Measurements from ENCODE around the gene MTMR6.

MTMR6 gene

DNA sequence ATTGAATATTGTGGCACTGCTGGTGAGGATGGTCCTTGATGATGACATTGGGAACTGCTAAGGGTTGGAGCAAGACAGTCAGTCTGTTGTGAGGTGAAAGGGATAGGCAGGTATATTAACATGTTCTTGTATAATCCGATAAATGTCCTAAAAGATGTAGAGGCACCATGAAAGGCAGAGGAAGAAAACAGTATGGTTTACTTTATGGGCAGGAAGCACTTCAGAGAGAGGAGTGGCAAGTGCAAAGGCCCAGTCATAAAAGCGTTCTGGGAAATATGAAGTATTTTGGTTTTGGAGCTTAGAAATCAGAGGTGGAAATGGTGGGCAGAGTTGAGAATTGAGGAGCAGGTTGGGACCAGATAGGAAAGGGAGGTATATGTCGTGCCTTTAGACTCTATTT is 23.6 kb upstream of the MTMR6 start:
- ATAC-seq (ENCODE audit: insufficient read depth, low read depth): no peak
- Histone ChIP-seq H3K27me3 (ENCODE audit: insufficient read depth, low read length, poor library complexity) (no peaks in the 10 kb centered on the region), H3K9me3 (ENCODE audit: insufficient read depth, low read length, severe bottlenecking) (no peaks in the 10 kb centered on the region), H4K20me1 (ENCODE audit: insufficient read depth, low read length) (peaks cover 12% of the 10 kb centered on the region), H3K79me2 (ENCODE audit: insufficient read depth, low read length) (peaks cover 71% of the 10 kb centered on the region), H3K4me1 (ENCODE audit: insufficient read depth, low read length) (peaks cover 3% of the 10 kb centered on the region; the same call in 1 of the 2 replicates), H3K27ac (ENCODE audit: low read length) (no peak overlapping the region), H3K36me3 (ENCODE audit: insufficient read depth, low read length) (peaks cover 86% of the 10 kb centered on the region), H3K4me2 (ENCODE audit: insufficient read depth, low read length) (no peak overlapping the region), H2AFZ (ENCODE audit: low read depth, low read length) (no peak overlapping the region), H3K9ac (ENCODE audit: low read depth, low read length) (no peak overlapping the region), H3K4me3 (ENCODE audit: low read depth in 1 of 2, low read length in 2 of 2) (no peak overlapping the region)
- TF ChIP-seq, protein P1, sequence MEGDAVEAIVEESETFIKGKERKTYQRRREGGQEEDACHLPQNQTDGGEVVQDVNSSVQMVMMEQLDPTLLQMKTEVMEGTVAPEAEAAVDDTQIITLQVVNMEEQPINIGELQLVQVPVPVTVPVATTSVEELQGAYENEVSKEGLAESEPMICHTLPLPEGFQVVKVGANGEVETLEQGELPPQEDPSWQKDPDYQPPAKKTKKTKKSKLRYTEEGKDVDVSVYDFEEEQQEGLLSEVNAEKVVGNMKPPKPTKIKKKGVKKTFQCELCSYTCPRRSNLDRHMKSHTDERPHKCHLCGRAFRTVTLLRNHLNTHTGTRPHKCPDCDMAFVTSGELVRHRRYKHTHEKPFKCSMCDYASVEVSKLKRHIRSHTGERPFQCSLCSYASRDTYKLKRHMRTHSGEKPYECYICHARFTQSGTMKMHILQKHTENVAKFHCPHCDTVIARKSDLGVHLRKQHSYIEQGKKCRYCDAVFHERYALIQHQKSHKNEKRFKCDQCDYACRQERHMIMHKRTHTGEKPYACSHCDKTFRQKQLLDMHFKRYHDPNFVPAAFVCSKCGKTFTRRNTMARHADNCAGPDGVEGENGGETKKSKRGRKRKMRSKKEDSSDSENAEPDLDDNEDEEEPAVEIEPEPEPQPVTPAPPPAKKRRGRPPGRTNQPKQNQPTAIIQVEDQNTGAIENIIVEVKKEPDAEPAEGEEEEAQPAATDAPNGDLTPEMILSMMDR (IDR thresholded peaks at IDR 0.05; ENCODE audit: borderline replicate concordance, extremely low read depth, low read length, poor library complexity, severe bottlenecking): no peak
- no peak for TF ChIP-seq EZH2 (IDR thresholded peaks at IDR 0.05; ENCODE audit: borderline replicate concordance, low read depth, low read length, severe bottlenecking)
- no peak for DNase-seq

DNA sequence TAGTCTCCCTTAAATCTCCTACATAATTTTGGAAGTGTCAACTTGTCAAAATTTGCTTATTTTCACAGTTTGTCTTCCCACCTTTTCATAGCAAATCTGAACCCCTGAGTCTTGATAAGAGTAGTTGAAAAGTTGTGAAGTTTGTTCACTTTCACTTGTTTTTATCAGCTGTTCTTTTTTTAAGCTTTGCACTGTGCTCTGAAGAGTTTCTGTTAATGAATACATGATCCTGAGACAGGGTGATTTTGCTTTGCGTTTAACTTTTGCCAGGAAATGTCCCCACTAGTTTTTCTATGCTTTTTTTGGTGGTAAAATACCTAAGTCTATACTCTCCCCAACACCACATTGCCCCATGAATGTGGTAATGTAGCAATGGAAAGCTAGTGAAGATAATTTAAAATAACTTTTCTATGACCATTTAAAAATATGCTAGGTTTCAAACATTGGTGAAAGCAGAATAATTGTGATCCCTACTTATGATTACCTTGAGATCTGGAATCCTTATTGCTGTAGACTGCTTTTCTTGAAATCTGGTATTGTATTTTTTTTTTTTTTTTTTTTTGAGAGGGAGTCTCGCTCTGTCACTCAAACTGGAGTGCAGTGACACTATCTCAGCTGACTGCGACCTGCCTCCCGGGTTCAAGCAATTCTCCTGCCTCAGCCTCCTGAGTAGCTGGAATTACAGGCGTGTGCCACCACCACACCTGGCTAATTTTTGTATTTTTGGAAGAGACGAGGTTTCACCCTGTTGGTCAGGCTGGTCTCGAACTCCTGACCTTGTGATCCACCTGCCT is 19.6 kb upstream of the MTMR6 start:
- Histone ChIP-seq H3K27me3 (ENCODE audit: insufficient read depth, low read length, poor library complexity) (no peaks in the 10 kb centered on the region), H2AFZ (ENCODE audit: low read depth, low read length) (no peak overlapping the region), H3K4me3 (ENCODE audit: low read depth in 1 of 2, low read length in 2 of 2) (no peak overlapping the region), H4K20me1 (ENCODE audit: insufficient read depth, low read length) (peaks cover 45% of the 10 kb centered on the region), H3K9ac (ENCODE audit: low read depth, low read length) (no peak overlapping the region), H3K9me3 (ENCODE audit: insufficient read depth, low read length, severe bottlenecking) (no peaks in the 10 kb centered on the region), H3K36me3 (ENCODE audit: insufficient read depth, low read length) (peaks cover 80% of the 10 kb centered on the region), H3K79me2 (ENCODE audit: insufficient read depth, low read length) (peaks cover 88% of the 10 kb centered on the region), H3K27ac (ENCODE audit: low read length) (no peak overlapping the region), H3K4me2 (ENCODE audit: insufficient read depth, low read length) (no peak overlapping the region), H3K4me1 (ENCODE audit: insufficient read depth, low read length) (peaks cover 34% of the 10 kb centered on the region)
- DNase-seq: no peak
- no peak for TF ChIP-seq EZH2 (IDR thresholded peaks at IDR 0.05; ENCODE audit: borderline replicate concordance, low read depth, low read length, severe bottlenecking)
- TF ChIP-seq, protein P1 (IDR thresholded peaks at IDR 0.05; ENCODE audit: borderline replicate concordance, extremely low read depth, low read length, poor library complexity, severe bottlenecking): no peak
- no peak for ATAC-seq (ENCODE audit: insufficient read depth, low read depth)

DNA sequence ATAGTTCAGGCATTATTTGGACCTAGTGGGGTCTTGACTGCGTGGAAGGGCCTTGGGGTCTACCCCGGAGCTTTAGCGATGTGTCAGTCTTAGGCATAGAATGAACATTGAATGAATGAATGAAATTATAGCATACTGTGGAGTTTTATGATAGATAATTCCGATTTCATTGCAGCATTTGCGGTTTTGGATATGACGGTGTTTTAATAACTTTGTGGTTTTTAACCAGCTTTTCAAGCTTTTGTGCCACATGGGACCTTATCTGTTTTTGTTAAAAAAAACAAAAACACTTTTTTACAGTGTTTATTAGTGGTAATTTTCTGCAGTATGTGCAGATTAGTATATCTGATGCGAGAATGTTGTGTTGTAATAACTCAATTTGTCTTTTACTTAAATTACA is 14.8 kb upstream of the MTMR6 start:
- no peaks in the 10 kb centered on the region for H3K27me3 ChIP-seq (ENCODE audit: insufficient read depth, low read length, poor library complexity)
- peaks cover 39% of the 10 kb centered on the region for H3K36me3 ChIP-seq (ENCODE audit: insufficient read depth, low read length)
- ATAC-seq (ENCODE audit: insufficient read depth, low read depth): no peak
- no peak for TF ChIP-seq EZH2 (IDR thresholded peaks at IDR 0.05; ENCODE audit: borderline replicate concordance, low read depth, low read length, severe bottlenecking)
- TF ChIP-seq, protein P1 (IDR thresholded peaks at IDR 0.05; ENCODE audit: borderline replicate concordance, extremely low read depth, low read length, poor library complexity, severe bottlenecking): no peak
- H3K4me2 ChIP-seq (ENCODE audit: insufficient read depth, low read length): peak overlapping the region; percentile 89
- peak overlapping the region; percentile 62 to 86 for H3K4me3 ChIP-seq (ENCODE audit: low read depth in 1 of 2, low read length in 2 of 2)
- peak overlapping the region; percentile 62 for H2AFZ ChIP-seq (ENCODE audit: low read depth, low read length)
- no peaks in the 10 kb centered on the region for H3K9me3 ChIP-seq (ENCODE audit: insufficient read depth, low read length, severe bottlenecking)
- peaks cover 62% of the 10 kb centered on the region for H3K79me2 ChIP-seq (ENCODE audit: insufficient read depth, low read length)
- H4K20me1 ChIP-seq (ENCODE audit: insufficient read depth, low read length): peaks cover 46% of the 10 kb centered on the region
- peaks cover 44% of the 10 kb centered on the region for H3K4me1 ChIP-seq (ENCODE audit: insufficient read depth, low read length)
- peak overlapping the region; percentile 78 for H3K27ac ChIP-seq (ENCODE audit: low read length)
- peak overlapping the region; percentile 66 for H3K9ac ChIP-seq (ENCODE audit: low read depth, low read length)
- DNase-seq: no peak

All from DND-41 (cell line).